WTC11 (cell line): ENCODE measurements around the gene BMP2. TPM values are rescaled to one million over a fixed set of nuclear protein-coding genes. Genes with fewer than 3 reads are reported as not detected.

Source experiments
- FOXP1 ChIP-seq: sonication (generic); formaldehyde crosslinking; IDR thresholded peaks from 2 replicates; pipeline ENCODE4 v1.8.0; 2022; ENCODE audit warnings: missing genetic modification reagents, mild to moderate bottlenecking, moderate library complexity, borderline replicate concordance
- GRHL2 ChIP-seq: fragments of 250-450 bp; sonication (Bioruptor Pico); IDR thresholded peaks from 2 replicates; pipeline ENCODE4 v1.8.0; 2022; ENCODE audit warnings: mild to moderate bottlenecking, moderate library complexity; ENCODE audit not compliant: insufficient replicate concordance, severe bottlenecking
- JAZF1 ChIP-seq: fragments of 250-450 bp; sonication (Bioruptor Pico); IDR thresholded peaks from 2 replicates; pipeline ENCODE4 v1.9.0; 2021; ENCODE audit warnings: moderate library complexity, mild to moderate bottlenecking, inconsistent platforms
- NR3C1 ChIP-seq: sonication (generic); formaldehyde crosslinking; conservative IDR thresholded peaks from 2 replicates; pipeline ENCODE4 v1.8.1; 2023; ENCODE audit warnings: low read depth, mild to moderate bottlenecking, missing genetic modification reagents
- RORB ChIP-seq: fragments of 250-450 bp; sonication (Bioruptor Pico); IDR thresholded peaks from 2 replicates; pipeline ENCODE4 v1.9.0; 2021; ENCODE audit warnings: mild to moderate bottlenecking
- ZNF396 ChIP-seq: fragments of 250-450 bp; sonication (Bioruptor Pico); IDR thresholded peaks from 2 replicates; pipeline ENCODE4 v1.8.0; 2021; ENCODE audit warnings: mild to moderate bottlenecking, moderate library complexity, borderline replicate concordance
- total RNA-seq: library from RNA; stranded (reverse); gene quantifications from 3 replicates; pipeline ENCODE4 v1.2.3, GENCODE V29; 2021
- TF ChIP-seq, protein P1 (sequence below): sonication (generic); formaldehyde crosslinking; IDR thresholded peaks from 2 replicates; pipeline ENCODE4 v1.8.1; 2023; ENCODE audit warnings: mild to moderate bottlenecking, moderate library complexity, missing genetic modification reagents
- TF ChIP-seq, protein P2 (sequence below): sonication (generic); formaldehyde crosslinking; IDR thresholded peaks from 2 replicates; pipeline ENCODE4 v1.8.1; 2023; ENCODE audit warnings: mild to moderate bottlenecking, missing genetic modification reagents, moderate library complexity
- TF ChIP-seq, protein P3 (sequence below): fragments of 250-450 bp; sonication (Bioruptor Pico); IDR thresholded peaks from 2 replicates; pipeline ENCODE4 v1.8.0; 2021; ENCODE audit warnings: mild to moderate bottlenecking
- TF ChIP-seq, protein P4 (sequence below): sonication (generic); formaldehyde crosslinking; IDR thresholded peaks from 2 replicates; pipeline ENCODE4 v1.8.1; 2023; ENCODE audit warnings: mild to moderate bottlenecking, missing genetic modification reagents
- TF ChIP-seq, protein P5 (sequence below): sonication (generic); formaldehyde crosslinking; IDR thresholded peaks from 2 replicates; pipeline ENCODE4 v1.8.1; 2022; ENCODE audit warnings: missing genetic modification reagents, borderline replicate concordance
- TF ChIP-seq, protein P6 (sequence below): sonication (generic); formaldehyde crosslinking; IDR thresholded peaks from 2 replicates; pipeline ENCODE4 v1.8.0; 2023; ENCODE audit warnings: missing genetic modification reagents, mild to moderate bottlenecking, borderline replicate concordance
- TF ChIP-seq, protein P7 (sequence below): sonication (generic); formaldehyde crosslinking; IDR thresholded peaks from 2 replicates; pipeline ENCODE4 v1.8.0; 2022; ENCODE audit warnings: missing genetic modification reagents
- TF ChIP-seq, protein P8 (sequence below): sonication (generic); formaldehyde crosslinking; IDR thresholded peaks from 2 replicates; pipeline ENCODE4 v1.8.1; 2023; ENCODE audit warnings: mild to moderate bottlenecking, missing genetic modification reagents

The BMP2 gene
- total RNA-seq, 1 experiment from 2014 or later = 1.3 TPM

DNA sequence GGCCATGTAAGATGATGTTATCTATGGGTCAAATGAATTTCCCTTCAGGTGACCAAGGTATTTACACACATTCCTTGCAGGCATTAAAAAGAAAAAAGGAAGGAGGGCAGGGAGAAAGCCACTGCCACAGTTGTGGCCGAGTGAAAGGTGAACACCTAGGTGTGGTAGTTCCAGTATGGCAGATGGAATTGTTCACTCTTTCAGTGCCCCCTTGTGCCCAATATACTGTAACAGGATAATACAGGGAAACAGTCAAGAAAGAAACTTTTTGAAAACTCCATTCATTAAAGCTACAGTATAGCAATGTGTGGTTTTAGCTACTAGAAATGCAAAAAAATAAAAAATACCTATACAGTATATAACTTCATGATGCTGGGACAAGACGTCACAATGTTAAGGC lies 52.1 kb downstream of the BMP2 start (continued):
- TF ChIP-seq, protein P1, sequence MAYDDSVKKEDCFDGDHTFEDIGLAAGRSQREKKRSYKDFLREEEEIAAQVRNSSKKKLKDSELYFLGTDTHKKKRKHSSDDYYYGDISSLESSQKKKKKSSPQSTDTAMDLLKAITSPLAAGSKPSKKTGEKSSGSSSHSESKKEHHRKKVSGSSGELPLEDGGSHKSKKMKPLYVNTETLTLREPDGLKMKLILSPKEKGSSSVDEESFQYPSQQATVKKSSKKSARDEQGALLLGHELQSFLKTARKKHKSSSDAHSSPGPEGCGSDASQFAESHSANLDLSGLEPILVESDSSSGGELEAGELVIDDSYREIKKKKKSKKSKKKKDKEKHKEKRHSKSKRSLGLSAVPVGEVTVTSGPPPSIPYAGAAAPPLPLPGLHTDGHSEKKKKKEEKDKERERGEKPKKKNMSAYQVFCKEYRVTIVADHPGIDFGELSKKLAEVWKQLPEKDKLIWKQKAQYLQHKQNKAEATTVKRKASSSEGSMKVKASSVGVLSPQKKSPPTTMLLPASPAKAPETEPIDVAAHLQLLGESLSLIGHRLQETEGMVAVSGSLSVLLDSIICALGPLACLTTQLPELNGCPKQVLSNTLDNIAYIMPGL (CRISPR knock-in tag) = no peak
- TF ChIP-seq, protein P2, sequence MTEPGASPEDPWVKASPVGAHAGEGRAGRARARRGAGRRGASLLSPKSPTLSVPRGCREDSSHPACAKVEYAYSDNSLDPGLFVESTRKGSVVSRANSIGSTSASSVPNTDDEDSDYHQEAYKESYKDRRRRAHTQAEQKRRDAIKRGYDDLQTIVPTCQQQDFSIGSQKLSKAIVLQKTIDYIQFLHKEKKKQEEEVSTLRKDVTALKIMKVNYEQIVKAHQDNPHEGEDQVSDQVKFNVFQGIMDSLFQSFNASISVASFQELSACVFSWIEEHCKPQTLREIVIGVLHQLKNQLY (CRISPR knock-in tag) = no peak
- TF ChIP-seq, protein P3, sequence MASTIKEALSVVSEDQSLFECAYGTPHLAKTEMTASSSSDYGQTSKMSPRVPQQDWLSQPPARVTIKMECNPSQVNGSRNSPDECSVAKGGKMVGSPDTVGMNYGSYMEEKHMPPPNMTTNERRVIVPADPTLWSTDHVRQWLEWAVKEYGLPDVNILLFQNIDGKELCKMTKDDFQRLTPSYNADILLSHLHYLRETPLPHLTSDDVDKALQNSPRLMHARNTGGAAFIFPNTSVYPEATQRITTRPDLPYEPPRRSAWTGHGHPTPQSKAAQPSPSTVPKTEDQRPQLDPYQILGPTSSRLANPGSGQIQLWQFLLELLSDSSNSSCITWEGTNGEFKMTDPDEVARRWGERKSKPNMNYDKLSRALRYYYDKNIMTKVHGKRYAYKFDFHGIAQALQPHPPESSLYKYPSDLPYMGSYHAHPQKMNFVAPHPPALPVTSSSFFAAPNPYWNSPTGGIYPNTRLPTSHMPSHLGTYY (CRISPR knock-in tag) = no peak
- TF ChIP-seq FOXP1 (CRISPR knock-in tag) = no peak
- TF ChIP-seq NR3C1 (CRISPR knock-in tag) = no peak
- TF ChIP-seq, protein P4, sequence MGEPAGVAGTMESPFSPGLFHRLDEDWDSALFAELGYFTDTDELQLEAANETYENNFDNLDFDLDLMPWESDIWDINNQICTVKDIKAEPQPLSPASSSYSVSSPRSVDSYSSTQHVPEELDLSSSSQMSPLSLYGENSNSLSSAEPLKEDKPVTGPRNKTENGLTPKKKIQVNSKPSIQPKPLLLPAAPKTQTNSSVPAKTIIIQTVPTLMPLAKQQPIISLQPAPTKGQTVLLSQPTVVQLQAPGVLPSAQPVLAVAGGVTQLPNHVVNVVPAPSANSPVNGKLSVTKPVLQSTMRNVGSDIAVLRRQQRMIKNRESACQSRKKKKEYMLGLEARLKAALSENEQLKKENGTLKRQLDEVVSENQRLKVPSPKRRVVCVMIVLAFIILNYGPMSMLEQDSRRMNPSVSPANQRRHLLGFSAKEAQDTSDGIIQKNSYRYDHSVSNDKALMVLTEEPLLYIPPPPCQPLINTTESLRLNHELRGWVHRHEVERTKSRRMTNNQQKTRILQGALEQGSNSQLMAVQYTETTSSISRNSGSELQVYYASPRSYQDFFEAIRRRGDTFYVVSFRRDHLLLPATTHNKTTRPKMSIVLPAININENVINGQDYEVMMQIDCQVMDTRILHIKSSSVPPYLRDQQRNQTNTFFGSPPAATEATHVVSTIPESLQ (CRISPR knock-in tag) = no peak
- TF ChIP-seq ZNF396 = no peak
- TF ChIP-seq, protein P5, sequence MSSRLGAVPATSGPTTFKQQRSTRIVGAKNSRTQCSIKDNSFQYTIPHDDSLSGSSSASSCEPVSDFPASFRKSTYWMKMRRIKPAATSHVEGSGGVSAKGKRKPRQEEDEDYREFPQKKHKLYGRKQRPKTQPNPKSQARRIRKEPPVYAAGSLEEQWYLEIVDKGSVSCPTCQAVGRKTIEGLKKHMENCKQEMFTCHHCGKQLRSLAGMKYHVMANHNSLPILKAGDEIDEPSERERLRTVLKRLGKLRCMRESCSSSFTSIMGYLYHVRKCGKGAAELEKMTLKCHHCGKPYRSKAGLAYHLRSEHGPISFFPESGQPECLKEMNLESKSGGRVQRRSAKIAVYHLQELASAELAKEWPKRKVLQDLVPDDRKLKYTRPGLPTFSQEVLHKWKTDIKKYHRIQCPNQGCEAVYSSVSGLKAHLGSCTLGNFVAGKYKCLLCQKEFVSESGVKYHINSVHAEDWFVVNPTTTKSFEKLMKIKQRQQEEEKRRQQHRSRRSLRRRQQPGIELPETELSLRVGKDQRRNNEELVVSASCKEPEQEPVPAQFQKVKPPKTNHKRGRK (CRISPR knock-in tag) = no peak
- no peak for TF ChIP-seq RORB (CRISPR knock-in tag)
- TF ChIP-seq, protein P6, sequence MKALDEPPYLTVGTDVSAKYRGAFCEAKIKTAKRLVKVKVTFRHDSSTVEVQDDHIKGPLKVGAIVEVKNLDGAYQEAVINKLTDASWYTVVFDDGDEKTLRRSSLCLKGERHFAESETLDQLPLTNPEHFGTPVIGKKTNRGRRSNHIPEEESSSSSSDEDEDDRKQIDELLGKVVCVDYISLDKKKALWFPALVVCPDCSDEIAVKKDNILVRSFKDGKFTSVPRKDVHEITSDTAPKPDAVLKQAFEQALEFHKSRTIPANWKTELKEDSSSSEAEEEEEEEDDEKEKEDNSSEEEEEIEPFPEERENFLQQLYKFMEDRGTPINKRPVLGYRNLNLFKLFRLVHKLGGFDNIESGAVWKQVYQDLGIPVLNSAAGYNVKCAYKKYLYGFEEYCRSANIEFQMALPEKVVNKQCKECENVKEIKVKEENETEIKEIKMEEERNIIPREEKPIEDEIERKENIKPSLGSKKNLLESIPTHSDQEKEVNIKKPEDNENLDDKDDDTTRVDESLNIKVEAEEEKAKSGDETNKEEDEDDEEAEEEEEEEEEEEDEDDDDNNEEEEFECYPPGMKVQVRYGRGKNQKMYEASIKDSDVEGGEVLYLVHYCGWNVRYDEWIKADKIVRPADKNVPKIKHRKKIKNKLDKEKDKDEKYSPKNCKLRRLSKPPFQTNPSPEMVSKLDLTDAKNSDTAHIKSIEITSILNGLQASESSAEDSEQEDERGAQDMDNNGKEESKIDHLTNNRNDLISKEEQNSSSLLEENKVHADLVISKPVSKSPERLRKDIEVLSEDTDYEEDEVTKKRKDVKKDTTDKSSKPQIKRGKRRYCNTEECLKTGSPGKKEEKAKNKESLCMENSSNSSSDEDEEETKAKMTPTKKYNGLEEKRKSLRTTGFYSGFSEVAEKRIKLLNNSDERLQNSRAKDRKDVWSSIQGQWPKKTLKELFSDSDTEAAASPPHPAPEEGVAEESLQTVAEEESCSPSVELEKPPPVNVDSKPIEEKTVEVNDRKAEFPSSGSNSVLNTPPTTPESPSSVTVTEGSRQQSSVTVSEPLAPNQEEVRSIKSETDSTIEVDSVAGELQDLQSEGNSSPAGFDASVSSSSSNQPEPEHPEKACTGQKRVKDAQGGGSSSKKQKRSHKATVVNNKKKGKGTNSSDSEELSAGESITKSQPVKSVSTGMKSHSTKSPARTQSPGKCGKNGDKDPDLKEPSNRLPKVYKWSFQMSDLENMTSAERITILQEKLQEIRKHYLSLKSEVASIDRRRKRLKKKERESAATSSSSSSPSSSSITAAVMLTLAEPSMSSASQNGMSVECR (CRISPR knock-in tag) = no peak
- TF ChIP-seq, protein P7, sequence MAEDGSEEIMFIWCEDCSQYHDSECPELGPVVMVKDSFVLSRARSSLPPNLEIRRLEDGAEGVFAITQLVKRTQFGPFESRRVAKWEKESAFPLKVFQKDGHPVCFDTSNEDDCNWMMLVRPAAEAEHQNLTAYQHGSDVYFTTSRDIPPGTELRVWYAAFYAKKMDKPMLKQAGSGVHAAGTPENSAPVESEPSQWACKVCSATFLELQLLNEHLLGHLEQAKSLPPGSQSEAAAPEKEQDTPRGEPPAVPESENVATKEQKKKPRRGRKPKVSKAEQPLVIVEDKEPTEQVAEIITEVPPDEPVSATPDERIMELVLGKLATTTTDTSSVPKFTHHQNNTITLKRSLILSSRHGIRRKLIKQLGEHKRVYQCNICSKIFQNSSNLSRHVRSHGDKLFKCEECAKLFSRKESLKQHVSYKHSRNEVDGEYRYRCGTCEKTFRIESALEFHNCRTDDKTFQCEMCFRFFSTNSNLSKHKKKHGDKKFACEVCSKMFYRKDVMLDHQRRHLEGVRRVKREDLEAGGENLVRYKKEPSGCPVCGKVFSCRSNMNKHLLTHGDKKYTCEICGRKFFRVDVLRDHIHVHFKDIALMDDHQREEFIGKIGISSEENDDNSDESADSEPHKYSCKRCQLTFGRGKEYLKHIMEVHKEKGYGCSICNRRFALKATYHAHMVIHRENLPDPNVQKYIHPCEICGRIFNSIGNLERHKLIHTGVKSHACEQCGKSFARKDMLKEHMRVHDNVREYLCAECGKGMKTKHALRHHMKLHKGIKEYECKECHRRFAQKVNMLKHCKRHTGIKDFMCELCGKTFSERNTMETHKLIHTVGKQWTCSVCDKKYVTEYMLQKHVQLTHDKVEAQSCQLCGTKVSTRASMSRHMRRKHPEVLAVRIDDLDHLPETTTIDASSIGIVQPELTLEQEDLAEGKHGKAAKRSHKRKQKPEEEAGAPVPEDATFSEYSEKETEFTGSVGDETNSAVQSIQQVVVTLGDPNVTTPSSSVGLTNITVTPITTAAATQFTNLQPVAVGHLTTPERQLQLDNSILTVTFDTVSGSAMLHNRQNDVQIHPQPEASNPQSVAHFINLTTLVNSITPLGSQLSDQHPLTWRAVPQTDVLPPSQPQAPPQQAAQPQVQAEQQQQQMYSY (CRISPR knock-in tag) = no peak
- TF ChIP-seq GRHL2 (CRISPR knock-in tag) = no peak
- TF ChIP-seq, protein P8, sequence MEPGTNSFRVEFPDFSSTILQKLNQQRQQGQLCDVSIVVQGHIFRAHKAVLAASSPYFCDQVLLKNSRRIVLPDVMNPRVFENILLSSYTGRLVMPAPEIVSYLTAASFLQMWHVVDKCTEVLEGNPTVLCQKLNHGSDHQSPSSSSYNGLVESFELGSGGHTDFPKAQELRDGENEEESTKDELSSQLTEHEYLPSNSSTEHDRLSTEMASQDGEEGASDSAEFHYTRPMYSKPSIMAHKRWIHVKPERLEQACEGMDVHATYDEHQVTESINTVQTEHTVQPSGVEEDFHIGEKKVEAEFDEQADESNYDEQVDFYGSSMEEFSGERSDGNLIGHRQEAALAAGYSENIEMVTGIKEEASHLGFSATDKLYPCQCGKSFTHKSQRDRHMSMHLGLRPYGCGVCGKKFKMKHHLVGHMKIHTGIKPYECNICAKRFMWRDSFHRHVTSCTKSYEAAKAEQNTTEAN (CRISPR knock-in tag) = no peak
- TF ChIP-seq JAZF1 = no peak
